HG02884 (cell line): ENCODE measurements around the gene PPP1R14C.

ENCODE experiments used
- ATAC-seq: cut with Tn5 transposase; IDR thresholded peaks from one replicate; pipeline ENCODE4 v1.9.1; 2021; ENCODE audit warnings: mild to moderate bottlenecking, moderate library complexity; ENCODE audit not compliant: unreplicated experiment

The PPP1R14C gene

GRCh38 chr6:150243620-150244314 lies 100.9 kb downstream of the PPP1R14C start:
- no peak for ATAC-seq

DNA sequence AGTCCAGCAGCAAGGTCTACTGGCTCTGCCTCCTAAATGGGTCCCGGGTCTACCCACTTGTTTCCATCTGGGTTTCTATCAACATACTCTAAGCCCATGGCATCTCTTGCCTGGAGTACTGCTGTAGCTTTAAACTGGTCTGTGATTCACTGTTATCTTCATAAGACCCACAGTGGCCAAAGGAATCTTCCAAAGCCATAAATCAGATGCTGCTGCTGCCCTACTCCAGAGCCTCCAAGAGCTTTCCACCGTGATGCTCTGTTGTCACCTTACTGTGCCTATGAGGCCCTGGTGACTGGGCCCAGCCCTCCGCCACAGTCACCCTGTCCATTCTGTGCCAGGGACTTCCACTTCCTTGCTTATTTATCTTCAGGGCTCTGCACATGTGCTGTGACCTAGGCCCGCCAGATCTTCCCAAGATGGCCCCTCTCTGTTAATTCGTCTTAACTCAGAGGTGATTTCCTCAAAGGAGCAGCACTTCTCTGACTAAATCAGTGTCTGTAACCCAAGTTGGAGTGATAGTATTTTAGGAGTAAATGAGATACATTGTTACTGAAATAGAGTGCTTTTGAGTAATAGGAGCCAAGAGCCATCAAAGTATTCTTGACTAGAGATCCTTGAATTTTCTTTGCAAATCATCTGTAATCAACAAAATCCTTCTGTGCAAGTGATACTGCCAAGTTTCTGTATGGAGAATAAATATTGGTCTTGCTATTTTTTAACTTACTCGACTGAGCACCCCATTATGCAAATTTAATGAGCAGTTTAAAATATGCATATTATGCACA lies 102.5 kb downstream of the PPP1R14C start:
- ATAC-seq: no peak

DNA sequence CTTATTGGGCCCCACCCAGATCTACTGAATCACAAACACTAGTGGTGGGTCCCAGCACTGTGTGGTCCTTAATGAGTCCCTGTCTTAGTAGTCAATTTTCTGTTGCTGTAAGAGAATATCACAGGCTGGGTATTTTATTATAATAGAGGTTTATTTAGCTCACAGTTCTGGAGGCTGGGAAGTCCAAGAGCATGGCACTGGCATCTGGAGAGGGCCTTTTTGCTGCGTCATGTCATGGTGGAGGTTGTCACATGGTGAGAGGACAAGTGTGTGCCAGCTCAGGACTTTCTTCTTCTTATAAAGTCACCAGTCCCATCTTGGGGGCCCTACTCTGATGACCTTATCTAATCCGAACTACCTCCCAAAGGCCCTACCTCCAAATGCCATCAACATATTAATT lies 105.0 kb downstream of the PPP1R14C start:
- no peak for ATAC-seq

DNA sequence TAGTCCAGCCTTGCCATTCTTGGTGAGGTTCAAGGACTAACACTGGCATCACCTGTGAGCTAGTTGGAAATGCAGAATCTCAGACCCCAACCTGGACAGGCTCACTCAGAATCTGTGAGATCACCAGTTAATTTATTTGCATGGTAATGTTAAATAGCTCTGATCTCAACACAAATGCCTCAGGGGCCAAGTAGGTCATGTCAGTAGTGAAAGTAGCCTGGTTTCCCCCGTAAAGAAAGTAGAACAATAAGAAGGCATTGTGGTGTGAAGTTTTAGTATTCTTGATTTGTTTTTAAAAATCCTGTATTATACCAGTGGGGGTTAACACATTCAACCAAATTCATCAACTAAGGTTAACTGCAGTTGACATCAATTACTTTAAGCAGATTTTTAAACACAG lies 105.5 kb downstream of the PPP1R14C start:
- ATAC-seq: no peak

DNA sequence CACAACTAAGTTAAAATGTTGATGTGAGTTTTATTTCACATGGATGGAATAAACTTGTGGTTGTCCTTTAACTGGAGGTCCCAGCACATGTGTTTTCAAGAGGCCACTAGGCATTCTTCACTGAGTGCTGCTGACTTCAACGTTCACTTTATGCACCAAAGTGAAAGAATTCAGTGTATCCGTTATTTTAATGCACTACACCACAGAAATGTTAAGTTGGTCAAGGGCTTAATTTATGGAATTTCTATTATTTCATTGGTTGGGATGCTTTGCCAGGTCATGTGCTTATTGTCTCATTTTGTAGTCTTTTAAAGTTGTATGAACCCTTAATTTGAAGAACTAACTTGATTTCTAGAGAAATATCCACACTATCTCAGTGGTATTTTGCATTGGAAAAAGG lies 106.4 kb downstream of the PPP1R14C start:
- no peak for ATAC-seq

DNA sequence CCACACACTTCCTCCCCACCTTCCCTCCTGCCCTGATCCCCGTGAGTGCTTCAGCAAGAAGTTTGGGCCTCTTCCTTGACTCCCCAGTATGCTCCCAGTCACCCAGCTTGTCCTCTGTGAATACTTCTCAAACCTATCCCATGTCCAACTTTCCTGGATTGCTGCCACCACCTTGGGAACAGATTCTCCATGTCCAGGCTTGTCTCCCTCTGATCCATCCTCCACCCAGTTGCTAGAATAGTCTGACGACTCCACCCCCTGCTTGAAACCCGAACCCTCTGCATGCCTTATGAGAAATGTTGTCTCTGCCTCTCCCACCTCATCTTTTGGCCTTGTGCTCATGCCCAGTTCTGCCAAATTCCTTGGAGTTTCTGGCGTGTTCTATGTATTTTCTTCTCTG lies 108.0 kb downstream of the PPP1R14C start:
- no peak for ATAC-seq

DNA sequence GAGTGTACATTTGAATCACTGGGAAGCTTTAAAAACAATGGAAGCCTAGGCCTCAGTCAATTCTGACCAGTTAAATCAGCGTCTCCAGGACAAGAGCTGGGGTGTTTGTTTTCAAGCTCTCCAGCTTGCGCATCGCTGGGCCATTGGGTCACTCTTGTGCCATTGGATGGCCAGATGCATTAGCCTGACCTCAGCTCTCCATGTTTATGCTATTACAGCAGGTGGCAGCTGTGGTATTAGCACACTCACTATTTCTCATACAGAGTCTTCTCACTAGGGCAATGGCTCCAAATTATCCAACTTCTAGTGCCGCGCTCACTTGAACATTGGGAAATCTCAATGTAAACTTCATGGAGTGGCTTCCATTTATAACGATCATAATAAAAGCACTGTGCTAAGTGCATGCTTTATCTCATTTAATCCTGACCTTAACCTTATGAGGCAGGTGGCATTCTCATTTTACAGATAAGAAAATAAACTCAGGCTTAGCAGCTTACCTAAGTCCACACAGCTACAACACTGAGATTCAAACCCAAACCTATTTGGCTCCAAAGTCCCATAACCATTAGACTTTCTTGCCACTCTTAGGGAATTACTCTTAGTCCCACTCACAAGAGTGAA lies 108.8 kb downstream of the PPP1R14C start:
- ATAC-seq: no peak

- peak; percentile 69 for ATAC-seq
Measured at GRCh38 chr6:150252714-150253444, 110.0 kb downstream of the PPP1R14C start.

DNA sequence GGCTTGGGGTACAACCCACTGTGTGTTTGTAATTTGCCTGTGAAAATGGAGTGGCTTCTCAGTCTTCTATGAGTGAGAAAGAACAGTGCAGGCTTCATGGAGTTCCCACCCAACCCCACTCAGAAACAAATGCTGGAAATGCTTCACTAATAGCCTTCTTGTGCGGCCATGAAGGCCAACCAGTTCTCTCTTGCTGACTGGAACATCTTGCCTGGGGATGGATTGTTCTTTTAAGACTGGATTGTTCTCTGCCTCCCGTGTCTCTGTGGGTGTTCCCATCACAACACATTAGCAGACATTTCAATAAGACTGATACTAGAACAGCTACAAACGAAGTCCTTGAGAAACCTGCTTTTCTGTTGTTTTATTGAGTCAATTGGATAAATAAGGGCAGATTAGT lies 110.6 kb downstream of the PPP1R14C start:
- no peak for ATAC-seq

- no peak for ATAC-seq
Measured at GRCh38 chr6:150254770-150255169, 111.9 kb downstream of the PPP1R14C start.

DNA sequence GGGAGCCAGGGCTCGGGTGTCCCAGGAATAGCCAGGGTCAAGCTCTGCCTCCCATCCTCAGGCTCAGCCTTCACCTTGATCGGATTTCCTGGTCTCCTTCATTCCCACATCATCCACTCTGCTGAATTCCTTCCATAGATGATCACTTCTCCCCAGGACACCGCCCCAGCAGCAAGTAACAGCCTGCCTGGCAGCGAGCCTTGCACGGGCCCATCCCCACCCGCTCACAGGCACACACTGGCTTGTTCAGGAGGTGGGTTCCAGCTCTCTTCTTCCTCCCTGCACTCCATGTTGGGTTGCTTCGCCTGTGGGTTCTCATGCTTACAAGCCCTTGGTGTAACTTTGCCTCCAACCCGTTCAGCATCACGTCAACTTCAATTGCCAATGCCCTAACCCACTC lies 113.0 kb downstream of the PPP1R14C start:
- no peak for ATAC-seq

- ATAC-seq: no peak
Measured at GRCh38 chr6:150256618-150257272, 113.9 kb downstream of the PPP1R14C start.

GRCh38 chr6:150258381-150258780 lies 115.5 kb downstream of the PPP1R14C start:
- no peak for ATAC-seq

DNA sequence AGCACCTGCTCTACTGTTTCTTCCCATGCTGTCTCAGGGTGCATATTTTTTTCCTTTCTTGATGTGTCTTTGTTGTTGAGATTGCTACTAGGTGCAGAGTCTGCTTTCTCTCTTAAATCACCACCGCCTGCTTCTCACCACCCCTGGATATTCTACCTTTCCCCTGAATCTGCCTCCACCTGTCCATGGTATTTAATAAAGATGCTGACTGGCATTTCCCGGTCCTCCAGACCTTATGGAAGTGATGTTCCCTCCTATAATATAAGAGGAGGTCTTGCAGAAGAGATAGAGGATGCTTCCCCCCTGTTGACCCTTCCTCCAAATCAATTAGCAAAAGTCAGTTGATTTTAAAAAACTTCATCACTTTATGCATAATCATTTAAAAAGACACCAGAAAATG lies 118.1 kb downstream of the PPP1R14C start:
- no peak for ATAC-seq

DNA sequence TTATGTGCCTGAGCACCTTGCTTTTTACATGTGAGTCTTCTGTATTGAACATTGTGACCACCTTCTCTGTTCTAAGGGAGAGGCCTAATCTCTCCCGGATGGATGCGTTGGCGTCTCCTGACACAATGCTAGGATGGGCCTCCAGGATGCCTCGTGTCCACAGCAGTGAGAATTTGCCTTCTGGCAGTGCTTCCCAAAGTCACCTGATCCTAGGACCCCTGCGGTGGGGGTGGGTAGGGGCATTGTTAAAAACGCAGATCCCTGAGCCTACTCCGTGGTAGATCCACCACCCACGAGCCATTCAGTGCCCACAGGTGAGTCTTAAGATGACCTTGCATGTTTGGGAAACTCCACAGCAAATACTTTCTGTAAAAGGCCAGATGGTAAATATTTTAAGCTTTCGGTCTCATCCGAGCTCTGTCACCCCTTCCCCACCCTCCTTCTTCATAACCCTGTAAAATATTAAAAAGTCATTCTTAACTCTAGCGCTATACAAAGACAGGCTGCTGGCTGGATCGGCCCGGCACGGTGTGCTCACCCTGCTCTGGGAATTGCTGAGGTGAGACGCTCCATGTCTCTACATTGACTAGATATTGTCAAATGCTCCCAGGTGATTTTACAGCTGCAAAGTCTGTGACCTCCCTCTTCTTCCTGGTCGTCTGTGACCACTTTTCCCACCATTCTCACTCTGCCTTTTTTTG lies 119.3 kb downstream of the PPP1R14C start:
- no peak for ATAC-seq

DNA sequence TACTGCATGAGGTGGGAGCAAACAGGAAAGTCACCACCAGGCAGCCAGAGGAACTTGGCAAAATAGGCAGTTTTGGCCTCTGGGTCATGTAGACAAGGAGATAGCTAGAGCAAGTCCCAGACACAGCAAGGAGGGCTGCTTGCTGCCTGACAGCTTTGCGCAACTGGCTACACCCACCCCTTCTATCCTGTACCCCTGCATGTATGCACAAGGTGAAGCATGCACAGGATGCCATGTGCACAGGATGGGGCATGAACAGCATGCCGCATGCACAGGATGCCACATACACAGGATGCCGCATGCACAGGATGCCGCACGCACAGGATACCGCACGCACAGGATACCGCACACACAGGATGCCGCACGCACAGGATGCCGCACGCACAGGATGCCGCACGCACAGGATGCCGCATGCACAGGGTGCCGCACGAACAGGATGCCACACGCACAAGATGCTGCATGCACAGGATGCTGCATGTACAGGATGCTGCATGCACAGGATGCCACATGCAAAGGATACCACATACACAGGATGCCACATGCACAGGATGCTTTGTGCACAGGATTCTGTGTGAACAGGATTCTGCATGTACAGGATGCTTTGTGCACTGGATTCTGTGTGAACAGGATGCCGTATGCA lies 121.0 kb downstream of the PPP1R14C start:
- no peak for ATAC-seq

DNA sequence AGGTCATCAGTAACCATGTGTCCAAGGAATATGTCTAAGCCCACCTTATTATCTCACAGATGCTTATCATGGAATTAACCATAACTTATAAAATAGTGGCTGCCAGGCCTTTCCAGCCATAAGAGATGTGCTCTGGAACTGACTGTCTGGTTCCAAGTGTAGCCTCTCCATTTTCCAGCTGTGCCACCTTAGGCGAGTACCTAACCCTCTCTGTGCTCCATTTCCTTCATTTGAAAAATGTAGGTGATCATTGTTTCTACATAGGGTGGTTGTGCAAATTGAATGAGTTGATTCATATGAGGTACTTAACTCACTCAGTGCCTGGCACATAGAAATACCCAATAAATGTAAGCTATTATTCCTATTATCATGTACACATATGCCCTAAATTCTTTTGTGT lies 123.5 kb downstream of the PPP1R14C start:
- ATAC-seq: no peak

- no peak for ATAC-seq
Measured at GRCh38 chr6:150266963-150267685, 124.3 kb downstream of the PPP1R14C start.
